HG02970 (cell line): Measurements from ENCODE around the gene GRIK2.
"Not testable (repeated sequence)": the region's sequence is repeated elsewhere in the genome, so short reads cannot be mapped to it uniquely, and the experiment has no call there.

ENCODE experiments used
- ATAC-seq: cut with Tn5 transposase; IDR thresholded peaks from one replicate; pipeline ENCODE4 v1.9.1; 2021; ENCODE audit warnings: mild to moderate bottlenecking, moderate library complexity, moderate number of reproducible peaks; ENCODE audit not compliant: unreplicated experiment, low FRiP score

GRIK2 gene

DNA sequence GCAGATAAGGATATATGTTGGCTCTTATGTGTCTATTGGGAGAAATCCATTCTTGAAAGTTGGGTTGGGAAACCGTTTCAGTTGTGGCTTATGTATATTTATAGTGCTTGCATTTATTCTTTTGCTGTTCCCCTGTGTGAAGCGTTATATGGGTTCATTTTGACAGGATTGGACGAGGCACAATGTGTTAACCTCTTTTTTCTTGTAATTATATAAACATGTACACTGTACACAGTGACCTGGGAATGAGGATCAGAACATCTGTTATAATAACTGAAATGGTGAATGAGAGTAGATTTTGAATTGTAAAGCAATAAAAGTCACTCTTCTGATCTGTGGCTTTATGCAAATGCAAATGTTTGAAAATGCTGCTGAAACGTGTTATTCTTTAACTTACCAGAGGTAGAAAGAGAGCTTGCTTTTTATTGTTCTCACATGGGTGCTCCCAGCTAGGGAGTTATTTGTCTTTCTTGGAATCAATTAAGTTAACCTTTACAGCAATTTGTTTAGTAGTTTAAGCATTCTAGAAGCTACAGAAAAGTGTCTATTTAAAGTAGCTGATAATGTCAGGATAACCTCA is 213.7 kb downstream of the GRIK2 start:
- no peak for ATAC-seq

DNA sequence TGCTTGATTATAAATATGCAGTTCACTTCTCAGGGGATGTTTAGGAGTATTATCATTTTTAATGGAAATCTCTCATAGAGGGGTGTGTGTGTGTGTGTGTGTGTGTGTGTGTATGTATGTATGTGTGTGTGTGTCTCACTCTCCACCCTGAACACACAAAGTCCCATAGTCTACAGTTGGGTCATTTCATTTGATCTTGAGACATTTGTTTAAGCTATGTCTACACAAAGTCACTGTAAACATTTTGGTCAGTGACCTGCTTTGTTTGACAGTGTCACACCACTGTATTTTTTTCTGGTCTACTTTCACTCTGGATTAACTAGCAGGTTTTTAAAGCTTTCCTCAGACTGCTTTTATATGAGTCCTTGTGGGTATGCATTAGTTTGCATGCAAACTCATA is 215.2 kb downstream of the GRIK2 start:
- ATAC-seq = no peak

DNA sequence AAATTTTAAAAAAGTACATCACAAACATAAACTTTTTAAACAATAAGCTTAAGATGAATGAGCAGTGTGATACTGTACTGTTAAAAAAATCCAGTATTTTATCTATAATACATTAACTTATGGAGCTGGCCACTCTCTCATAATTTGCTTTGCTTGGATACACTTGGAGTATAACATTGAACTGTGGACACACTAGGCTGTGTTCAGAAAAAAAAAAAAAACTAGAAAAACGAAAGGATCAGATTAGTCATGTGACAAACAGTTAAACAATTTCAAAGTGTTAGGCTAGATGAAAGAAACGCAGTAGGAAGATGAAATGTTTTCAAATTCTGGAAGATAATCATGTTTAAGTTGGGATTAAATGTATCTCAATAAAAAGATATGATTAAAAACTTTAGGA is 220.0 kb downstream of the GRIK2 start:
- ATAC-seq = no peak

DNA sequence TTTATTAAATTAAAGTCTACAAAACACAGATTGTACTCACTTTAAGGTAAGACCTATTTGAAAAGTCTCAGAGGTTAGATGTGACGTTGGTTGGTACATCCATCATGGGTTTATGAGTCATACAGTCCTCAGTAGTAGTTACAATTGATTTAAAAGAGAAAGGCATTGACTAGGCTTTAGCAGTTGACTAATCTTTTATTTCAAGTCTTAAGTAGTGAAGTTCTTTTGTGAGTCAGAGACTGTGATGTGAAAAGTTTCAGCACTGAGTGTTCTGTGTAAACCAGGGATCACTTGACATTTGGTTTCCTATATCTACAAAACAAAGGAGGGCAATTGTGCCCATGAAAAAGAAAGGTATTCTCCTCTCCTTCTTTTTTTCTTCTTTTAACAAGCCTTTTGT is 221.3 kb downstream of the GRIK2 start:
- no peak for ATAC-seq

DNA sequence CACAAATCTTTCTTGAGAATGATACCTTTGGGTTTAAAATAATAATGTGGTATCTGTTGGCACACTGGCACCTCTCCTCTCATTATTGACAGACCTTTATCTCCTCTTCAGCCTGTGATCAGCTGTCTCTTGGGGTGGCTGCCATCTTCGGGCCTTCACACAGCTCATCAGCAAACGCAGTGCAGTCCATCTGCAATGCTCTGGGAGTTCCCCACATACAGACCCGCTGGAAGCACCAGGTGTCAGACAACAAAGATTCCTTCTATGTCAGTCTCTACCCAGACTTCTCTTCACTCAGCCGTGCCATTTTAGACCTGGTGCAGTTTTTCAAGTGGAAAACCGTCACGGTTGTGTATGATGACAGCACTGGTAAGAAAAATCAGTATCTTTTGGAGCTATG is 232.8 kb downstream of the GRIK2 start:
- ATAC-seq = no peak

DNA sequence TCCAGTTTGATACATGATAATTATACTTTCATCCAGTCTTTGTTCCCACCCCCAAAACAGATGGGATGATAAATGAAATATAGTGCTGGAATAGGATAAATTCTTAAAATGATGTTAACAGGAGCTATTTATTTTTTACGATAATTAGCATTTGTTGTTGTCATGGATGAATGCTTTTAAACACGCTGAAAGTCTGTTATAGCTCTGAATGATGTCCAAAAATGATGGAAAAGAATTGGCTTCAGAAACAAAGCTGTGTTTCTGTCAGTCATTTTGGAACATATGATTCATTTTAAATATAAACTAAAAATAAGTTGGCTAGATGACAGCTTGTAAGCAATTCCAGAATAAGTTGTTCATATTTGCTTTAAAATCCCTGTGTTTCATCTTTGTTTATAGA is 237.4 kb downstream of the GRIK2 start:
- no peak for ATAC-seq

DNA sequence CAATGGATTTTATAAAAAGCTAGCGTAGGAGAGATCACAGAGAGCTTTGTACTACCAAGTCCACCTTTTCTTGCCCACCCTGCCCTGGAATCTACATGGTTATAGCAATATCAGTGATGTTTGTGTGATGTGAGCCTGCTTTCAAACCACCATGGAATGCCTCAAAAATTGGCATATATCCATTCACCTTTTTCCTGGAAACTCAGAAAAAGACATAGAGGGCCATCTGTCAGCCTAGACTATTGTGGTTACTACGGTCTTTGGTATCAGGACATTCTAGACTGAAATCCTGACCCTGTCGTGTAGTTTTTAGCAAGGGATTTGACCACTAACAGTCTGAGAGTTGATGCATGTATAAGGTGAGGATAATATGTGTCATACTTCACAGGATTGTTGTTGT is 239.6 kb downstream of the GRIK2 start:
- ATAC-seq = no peak

DNA sequence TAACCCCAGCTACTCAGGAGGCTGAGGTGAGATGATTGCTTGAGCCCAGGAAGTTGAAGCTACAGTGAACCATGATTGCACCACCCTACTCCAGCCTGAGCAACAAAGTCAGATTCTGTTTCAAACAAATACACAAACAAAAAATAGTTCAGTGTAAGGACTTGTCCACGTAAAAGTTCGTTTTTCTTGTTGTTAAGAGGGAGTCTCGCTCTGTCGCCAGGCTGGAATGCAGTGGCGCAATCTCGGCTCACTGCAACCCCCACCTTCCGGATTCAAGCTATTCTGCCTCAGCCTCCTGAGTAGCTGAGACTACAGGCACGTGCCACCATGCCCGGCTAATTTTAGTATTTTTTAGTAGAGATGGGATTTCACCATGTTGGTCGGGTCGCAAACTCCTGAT is 245.4 kb downstream of the GRIK2 start:
- ATAC-seq = not testable (repeated sequence)

DNA sequence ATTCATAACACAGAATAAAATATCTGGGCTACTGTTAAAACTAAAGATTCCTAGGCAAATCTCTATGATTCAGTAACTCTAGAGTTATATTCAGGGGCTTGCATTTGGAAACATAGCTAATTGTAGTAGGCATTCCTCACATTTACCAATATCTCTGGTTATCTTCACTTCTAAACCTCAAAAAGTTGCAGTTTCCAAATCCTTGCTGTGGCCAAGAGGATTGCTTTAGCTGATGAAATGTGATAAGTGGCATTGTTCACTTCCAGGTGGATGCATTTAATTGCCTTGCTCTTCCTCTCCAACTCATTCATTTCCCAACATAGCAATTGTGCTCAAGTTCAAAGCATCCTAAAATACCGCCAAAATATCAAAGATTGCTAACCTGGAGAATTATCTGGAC is 246.6 kb downstream of the GRIK2 start:
- ATAC-seq = no peak

DNA sequence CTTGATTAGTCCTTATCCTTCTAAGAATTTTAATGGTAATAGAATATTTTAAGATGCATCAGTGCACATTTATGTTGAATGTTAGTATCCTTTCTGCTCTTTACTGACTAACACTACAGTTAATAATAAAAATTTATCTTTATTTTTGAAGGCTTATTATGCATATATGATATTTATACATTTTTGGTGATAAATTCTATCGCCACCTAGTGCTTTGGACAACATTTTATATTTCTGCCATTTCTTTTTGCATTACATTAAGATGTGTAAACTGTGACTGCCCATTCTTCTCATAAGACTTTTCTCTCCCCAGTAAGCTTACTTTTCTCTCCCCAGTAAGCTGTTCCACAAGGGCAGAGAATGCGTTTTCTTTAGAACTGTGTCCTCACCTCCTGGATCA is 252.3 kb downstream of the GRIK2 start:
- ATAC-seq = no peak

DNA sequence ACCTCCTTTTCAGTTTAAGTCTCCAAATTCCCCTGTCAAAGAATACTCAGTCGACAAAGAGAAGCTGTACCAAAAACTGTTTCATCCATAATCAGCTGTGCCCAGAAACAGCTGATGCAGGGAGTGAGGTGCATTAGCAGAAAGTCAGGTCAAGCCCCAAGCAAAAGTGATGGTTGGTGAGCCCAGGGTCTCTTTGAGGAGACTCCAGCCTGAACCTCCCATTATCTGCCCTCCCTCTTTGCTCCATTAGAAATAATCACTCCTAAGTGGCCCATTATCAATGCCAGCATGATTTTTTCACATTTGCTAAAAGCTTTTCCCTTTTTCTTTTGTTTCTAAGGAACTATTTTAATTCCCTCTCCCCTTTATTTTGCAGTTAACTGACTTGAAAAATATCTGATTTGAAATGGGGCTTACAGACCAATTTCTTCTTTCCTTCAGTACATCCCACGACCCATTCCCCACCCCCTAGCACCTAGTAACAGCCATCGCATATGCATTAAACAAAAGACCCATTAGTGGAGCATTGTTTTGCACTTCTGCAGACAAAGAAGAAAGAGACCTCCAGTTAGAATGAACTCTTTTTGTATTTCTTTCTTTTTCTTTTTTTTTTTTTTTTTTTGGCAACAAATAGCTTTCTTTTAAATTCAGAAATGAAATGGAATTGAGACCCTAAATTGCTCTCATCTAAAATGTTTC is 257.0 kb downstream of the GRIK2 start:
- no peak for ATAC-seq

DNA sequence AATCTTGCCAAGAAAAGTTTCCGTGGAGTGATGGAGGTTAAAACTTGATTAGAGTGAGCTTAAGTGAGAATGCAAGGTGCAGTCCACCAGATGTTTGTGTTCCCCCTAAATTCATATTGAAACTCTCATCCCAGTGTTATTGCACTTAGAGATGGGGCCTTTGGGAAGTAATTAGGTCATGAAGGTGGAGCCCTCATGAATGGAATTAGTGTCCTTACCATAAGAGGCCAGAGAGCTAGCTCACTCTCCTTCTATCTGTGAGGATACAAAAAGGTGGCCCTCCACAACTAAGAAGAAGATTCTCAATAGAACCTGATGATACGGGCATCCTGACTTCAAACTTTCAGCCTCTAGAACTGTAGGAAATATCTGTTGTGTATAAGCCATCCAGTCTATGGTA is 258.6 kb downstream of the GRIK2 start:
- no peak for ATAC-seq

DNA sequence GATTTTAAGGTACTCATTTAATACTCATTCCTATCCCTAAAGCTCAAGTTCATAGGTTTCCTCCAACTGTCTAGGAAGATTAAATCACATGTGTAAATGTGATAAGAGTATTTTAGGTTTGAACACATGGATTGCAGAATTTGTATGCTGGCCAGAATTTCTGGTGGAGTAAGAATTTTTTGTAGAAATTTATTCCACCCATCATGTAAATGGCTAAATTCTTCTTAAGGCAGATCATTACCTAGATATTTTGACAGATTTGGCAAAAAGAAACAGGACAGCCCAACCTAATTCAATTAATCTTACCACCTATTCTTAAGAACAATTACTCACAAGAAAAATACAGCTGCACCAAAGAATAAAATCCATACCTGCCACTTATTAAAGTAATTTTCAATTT is 261.6 kb downstream of the GRIK2 start:
- no peak for ATAC-seq

DNA sequence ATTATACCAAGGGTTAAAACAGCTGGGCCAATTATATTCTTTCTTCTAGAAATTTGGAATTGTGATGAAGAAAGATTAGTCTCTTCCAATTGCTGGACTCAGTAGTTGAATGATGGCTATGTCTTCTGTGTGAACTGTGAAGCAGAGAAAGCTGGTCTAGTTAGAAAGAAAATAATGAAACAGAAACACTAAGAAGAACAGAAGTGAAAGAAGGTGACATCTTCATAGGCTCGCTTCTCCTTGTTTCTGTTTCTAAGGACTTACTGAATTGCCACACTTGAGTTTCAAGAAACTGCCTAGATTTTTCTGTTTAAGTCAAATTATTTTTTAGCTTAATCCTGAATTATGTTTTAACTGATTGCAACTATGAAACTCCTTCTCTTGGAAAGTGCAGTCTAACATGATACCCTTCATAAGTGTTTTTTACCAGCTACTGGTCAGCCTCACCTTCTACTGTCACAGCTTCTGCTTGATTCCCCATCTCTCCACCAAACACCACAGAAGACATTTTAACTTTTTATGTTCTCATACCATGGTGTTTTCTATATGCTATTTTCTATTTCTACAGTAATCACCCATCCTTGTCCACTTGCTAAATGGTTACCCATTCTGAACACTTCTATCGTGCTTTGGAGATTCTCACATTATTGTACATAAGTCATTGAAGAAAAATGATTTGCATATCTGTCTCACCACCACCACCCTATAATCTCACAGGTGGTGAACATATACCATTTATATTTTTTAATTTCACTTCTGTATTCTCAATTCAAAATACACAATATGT is 268.8 kb downstream of the GRIK2 start:
- ATAC-seq = peak; percentile 84

DNA sequence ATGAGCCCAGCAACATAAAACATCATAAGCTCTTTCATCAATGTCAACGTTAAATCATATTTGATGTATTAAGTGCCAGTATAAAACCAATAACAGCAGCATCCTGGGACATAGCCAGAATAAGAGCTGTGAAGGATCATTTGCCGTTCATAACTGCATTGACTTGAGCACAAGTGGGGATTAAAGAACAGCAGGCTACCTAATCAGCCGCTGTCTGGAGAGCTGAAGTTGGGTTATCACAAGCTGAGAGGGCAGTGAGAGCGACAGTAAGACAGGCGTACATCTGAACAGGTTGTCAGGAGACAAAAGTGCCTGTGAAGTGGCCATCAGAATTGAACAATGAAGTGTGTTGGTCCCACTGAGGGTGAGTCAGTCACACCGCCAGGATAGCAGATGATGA is 269.6 kb downstream of the GRIK2 start:
- no peak for ATAC-seq

DNA sequence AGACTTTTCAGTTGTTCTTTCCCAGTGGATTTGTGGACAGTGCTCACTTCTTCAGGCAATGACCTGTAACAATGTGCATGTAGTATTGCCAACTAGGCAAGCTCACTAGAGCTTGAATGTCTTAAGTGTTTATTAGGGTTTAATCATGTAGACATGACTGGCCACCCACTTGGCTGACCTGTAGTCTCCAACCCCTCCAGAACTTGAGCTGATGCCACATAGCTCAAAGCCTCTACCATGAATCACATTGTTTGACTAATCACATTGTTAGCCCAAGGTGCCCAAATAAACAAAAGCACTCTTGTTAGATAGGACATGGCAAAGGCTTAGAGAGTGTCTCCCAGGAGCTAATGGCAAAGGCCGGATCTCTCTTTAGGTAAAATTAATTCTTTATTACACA is 272.7 kb downstream of the GRIK2 start:
- no peak for ATAC-seq

DNA sequence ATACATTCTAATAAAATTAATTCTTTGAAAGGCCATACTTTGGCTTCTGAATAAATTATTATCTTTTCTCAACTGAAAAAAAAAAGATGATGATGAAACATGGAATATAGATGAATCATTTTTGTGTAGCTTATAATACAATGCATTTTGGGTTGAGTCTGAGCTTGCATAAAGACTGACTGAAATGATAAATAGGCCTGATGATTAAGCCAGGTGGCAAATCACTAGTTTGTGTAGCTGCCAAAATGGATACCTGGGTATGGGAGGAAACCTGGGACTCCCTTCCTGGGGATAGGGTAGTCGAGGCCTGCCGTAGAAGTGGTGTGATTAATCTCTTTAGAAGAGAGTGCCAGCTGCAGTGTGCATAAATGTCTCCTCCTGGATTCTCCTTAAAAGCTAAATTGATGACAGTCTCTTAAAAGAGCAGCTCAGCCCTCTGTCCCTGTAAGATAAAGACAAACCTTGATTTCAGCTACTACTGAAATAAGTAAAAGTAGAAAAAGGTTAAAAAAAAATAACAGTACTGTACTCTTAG is 275.1 kb downstream of the GRIK2 start:
- ATAC-seq = no peak

DNA sequence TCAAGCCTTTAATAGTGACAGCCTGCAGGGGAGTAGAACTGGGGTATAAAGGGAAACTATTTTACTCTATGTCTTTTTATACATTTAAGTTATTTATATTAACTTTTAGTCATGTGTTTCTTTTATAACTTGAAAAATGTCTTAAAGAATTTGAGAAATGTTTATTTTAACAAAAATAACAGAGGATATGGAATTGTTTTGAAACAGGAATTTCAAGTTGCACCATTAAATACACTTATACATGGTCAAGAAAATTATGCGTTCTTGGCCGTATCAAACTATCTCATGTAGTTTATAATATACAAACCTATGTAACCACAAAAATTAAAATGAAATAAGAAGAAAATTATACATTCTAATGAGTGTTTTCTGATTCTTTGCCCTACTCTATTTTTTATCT is 282.7 kb downstream of the GRIK2 start:
- ATAC-seq = no peak

DNA sequence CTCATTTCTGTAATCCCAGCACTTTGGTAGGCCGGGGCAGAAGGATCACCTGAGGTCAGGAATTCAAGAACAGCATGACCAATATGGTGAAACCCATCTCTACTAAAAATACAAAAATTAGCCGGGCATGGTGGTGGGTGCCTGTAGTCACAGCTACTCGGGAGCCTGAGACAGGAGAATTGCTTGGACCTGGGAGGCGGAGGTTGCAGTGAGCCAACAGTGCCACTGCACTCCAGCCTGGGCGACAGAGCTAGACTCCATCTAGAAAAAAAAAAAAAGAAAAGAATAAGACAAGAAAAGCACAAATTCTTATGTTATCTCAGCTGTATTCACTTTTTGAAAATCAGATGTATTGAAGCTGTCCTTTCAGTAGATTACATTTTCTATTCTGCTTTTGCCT is 289.4 kb downstream of the GRIK2 start:
- ATAC-seq = no peak

DNA sequence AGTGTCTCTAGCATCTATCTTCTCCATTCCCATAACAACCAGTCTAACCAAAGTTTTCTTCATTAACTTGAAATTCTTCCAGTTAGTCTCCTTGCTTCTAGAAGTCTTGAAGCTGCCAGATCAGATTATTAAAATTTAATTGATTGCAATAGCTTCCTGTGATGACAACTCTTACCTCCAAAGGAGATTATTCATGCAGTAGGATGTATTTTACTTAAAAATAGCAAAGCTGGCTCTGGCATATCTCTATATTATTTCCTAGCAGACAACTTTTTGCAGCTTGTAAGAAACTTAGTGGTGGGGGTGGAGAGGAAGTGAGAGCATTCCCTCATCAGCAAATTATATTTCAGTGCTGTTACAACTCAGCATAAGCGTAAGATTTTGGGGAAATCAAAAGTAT is 290.4 kb downstream of the GRIK2 start:
- ATAC-seq = no peak

DNA sequence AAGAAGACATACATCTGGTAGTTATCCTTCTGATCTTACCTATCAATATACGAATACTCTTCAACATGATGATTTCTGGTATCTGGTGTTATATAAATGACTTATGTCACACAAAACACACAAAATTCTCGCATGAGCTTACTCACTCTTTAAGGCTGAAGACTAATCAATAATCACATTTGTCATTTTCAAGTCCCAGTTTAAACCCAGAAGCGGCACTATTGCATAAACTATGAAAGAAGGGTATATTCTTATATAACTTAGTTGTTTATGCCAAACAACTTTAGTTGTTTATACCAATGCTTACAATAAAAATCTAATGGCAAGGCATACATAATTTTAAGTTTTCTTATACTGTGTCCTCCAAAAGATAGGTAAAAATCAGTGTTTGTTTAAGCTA is 293.1 kb downstream of the GRIK2 start:
- no peak for ATAC-seq

DNA sequence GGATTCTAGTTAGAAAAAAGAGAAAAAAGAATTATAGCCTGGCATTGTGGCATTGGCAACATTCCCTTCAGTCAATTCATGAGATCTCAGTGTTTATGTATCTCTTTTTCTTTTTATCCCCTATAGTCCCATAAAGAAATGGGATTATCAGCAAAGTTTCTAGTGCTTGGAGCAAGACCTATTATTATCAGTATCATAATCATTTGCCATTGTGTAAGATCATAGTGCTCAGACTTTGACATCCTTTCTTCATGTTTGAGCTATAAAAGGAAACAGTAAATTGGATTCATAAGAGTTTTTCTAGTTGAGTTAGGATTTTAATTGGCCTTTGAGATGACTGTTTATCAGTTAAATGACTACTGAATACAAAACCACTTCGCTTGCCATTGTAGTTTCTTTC is 295.6 kb downstream of the GRIK2 start:
- no peak for ATAC-seq
